Thyroid gland (tissue), 4 donors: ENCODE data around the gene PLA2G4D. TPM values are rescaled to one million over a fixed set of nuclear protein-coding genes. Genes with fewer than 3 reads are reported as not detected.
A peak's percentile ranks its signal among the peaks of the same experiment; 100 is the strongest.

Source experiments
- DNase-seq, 2 donors: peaks; one replicate each; pipeline ENCODE4 v3.0.0-alpha.2; 2019
- H3K27ac ChIP-seq, 3 donors: fragments of 200-600 bp; sonication (generic); 1 replicate in 2 of 3; 2 replicates in 1 of 3; pipeline ENCODE4 v1.5.1; 2016 to 2019; ENCODE audit warnings: mild to moderate bottlenecking in 1 of 3, moderate library complexity in 1 of 3
- H3K27me3 ChIP-seq: fragments of 200-600 bp; sonication (generic); one replicate; pipeline ENCODE4 v1.5.1; 2019
- H3K36me3 ChIP-seq, 2 donors: fragments of 200-600 bp; sonication (generic); one replicate each; pipeline ENCODE4 v1.5.1; 2016 to 2019
- H3K4me1 ChIP-seq, 2 donors: fragments of 200-600 bp; sonication (generic); one replicate each; pipeline ENCODE4 v1.5.1; 2017 to 2019
- H3K4me3 ChIP-seq, 3 donors: fragments of 200-600 bp; sonication (generic); replicated peaks in 1 of 3; 1 replicate in 2 of 3; 2 replicates in 1 of 3; pipeline ENCODE4 v1.5.1; 2016; ENCODE audit warnings: mild to moderate bottlenecking in 1 of 3
- H3K9me3 ChIP-seq: fragments of 200-600 bp; sonication (generic); one replicate; pipeline ENCODE4 v1.5.1; 2017
- POLR2A ChIP-seq, 2 donors: fragments of 450-650 bp; IDR thresholded peaks; one replicate each; pipeline ENCODE4 v1.6.1; 2017; ENCODE audit warnings: antibody characterized with exemption in 2 of 2, mild to moderate bottlenecking in 2 of 2, moderate library complexity in 1 of 2
- WGBS, 2 donors: methylation state at CpG; one replicate each; pipeline ENCODE4 v1.1.5; 2017; 5-methylcytosine and 5-hydroxymethylcytosine counted together
- intact Hi-C: fragments of 100-400 bp; cut with DNase I; formaldehyde crosslinking; loops from one replicate; pipeline ENCODE4 v1.15.1; 2023
- total RNA-seq, 4 donors: library from RNA; depleted of rRNA; stranded (reverse); fragments of >200 nt; gene quantifications; one replicate each; pipeline ENCODE4 v1.2.3, GENCODE V29; 2016
- TF ChIP-seq, protein P1 (sequence below), 6 experiments: fragments of 200-600 bp in 3 of 6; fragments of 450-650 bp in 3 of 6; sonication (generic) in 3 of 6; IDR thresholded peaks; one replicate each; pipeline ENCODE4 v1.5.1; 2016 to 2019; ENCODE audit warnings: antibody characterized with exemption in 6 of 6, mild to moderate bottlenecking in 2 of 6, inconsistent platforms in 1 of 6, moderate library complexity in 1 of 6

The PLA2G4D gene
- total RNA-seq, 4 donors from 2014 or later = not detected

DNA sequence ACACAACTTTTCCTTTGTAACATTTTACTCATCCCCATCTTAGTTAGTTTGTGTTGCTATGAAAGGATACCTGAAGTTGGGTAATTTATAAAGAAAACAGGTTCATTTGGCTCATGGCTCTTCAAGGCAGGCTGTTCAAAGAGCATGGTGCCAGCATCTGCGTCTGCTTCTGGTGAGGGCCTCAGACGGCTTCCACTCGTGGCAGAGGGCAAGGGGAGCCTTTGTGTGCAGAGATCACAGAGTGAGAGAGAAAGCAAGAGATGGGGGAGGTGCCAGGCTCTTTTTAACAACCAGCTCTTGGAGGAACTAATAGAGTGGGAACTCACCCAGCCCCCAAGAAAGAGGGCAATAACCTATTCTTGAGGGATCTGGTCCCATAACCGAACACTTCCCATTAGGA is 39.0 kb upstream of the PLA2G4D start:
- Histone ChIP-seq H3K27me3 (no peaks in the 10 kb centered on the region), H3K4me1 (peaks cover 0 to 7% of the 10 kb centered on the region in 2 donors), H3K36me3 (no peaks in the 10 kb centered on the region), H3K9me3 (no peaks in the 10 kb centered on the region), H3K27ac (no peak overlapping the region), H3K4me3 (no peak overlapping the region)
- intact Hi-C loops = loop anchor here (10.0 kb wide), 1 partner anchor 139 kb away; no protein-coding TSS in a partner anchor
- DNase-seq = no peak
- 89 to 90% methylated on average over 4 of the region's 4 CpGs for WGBS, 2 donors
- TF ChIP-seq POLR2A (IDR thresholded peaks at IDR 0.05) = no peak
- TF ChIP-seq, protein P1, sequence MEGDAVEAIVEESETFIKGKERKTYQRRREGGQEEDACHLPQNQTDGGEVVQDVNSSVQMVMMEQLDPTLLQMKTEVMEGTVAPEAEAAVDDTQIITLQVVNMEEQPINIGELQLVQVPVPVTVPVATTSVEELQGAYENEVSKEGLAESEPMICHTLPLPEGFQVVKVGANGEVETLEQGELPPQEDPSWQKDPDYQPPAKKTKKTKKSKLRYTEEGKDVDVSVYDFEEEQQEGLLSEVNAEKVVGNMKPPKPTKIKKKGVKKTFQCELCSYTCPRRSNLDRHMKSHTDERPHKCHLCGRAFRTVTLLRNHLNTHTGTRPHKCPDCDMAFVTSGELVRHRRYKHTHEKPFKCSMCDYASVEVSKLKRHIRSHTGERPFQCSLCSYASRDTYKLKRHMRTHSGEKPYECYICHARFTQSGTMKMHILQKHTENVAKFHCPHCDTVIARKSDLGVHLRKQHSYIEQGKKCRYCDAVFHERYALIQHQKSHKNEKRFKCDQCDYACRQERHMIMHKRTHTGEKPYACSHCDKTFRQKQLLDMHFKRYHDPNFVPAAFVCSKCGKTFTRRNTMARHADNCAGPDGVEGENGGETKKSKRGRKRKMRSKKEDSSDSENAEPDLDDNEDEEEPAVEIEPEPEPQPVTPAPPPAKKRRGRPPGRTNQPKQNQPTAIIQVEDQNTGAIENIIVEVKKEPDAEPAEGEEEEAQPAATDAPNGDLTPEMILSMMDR (IDR thresholded peaks at IDR 0.05) = no peak

DNA sequence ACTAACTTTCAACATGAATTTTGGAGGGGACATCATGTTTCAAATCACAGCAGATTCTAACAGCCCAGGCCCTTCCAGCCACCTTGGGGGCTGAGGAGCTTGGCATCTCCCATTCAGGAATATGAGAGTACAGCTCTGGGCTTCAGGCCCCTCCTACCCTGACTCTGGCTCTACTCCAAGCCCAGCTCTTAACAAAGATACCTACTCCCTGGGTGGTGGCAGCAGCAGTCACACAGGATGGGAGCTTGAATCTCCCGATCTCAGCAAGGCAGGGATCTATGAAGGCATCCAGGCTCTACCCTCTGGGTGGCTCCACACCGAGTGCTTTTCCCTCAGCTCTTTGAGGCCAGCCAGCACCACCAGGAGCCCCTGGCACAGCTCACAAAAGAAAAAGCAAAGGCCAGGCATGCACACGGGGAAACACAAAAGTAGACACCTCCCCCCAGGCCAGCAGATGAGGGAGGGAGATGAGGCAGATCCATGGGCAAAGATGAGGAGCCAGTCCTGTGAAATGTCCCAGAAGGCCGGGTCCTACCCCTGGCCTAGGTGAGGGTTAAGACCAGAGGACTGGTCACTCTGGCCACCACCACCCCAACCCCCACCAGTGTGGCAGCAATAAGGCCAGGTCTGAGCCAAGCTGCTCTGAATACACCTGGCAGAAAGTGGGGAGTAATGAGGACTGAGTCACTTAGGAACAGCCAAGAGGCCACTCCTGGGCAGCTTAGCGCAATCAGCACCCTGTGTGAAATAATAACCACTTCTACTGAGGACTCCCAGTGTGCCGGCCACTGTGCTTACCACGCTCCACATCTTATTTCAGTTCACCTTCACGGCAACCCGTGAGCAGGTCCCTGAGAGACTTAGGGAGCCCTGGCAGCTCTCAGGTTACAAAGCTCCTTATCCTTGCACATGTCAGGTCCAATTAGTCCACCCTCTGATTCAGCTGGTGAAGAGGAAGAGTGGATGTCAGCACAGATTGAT is 37.8 kb upstream of the PLA2G4D start:
- no peak overlapping the region for H3K4me3 ChIP-seq
- intact Hi-C loops = loop anchor here (10.0 kb wide), 1 partner anchor 137 kb away; no protein-coding TSS in a partner anchor
- H3K9me3 ChIP-seq = no peaks in the 10 kb centered on the region
- H3K27me3 ChIP-seq = no peaks in the 10 kb centered on the region
- no peak for TF ChIP-seq POLR2A (IDR thresholded peaks at IDR 0.05)
- TF ChIP-seq, protein P1 (IDR thresholded peaks at IDR 0.05) = no peak
- DNase-seq = peak; percentile 70 to 81
- WGBS, 2 donors = 35 to 55% methylated on average over 7 to 9 of the region's 9 CpGs
- peak overlapping the region in 1 of 3 donors; percentile 1 for H3K27ac ChIP-seq
- peaks cover 0 to 7% of the 10 kb centered on the region in 2 donors for H3K4me1 ChIP-seq
- H3K36me3 ChIP-seq = no peaks in the 10 kb centered on the region

DNA sequence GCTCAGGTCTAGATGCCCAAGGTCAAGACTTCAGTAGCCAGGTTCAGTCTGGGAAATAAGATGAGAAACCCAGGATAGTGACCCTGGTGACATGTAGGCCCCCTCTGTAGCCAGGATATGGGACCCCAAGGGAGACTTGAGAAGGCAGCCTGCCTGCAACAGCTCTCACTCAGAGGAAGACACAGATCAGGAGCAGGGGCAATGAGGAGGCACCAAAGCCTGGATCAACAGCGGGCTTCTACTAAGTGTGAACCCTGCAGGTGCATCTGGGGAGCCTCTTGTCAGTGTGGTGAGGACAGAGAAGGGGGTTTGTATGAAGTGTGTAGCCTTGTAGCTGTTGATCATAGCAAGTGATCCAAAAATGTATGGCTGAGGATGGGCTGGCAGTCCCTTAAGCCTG is 36.6 kb upstream of the PLA2G4D start:
- no peaks in the 10 kb centered on the region for H3K9me3 ChIP-seq
- no peak overlapping the region for H3K4me3 ChIP-seq
- peaks cover 0 to 7% of the 10 kb centered on the region in 2 donors for H3K4me1 ChIP-seq
- no peak for DNase-seq
- no peaks in the 10 kb centered on the region for H3K27me3 ChIP-seq
- H3K36me3 ChIP-seq = no peaks in the 10 kb centered on the region
- 90 to 100% methylated on average over 1 of the region's 1 CpG for WGBS, 2 donors
- intact Hi-C loops = loop anchor here (10.0 kb wide), 1 partner anchor 136 kb away; no protein-coding TSS in a partner anchor
- TF ChIP-seq, protein P1 (IDR thresholded peaks at IDR 0.05) = no peak
- no peak for TF ChIP-seq POLR2A (IDR thresholded peaks at IDR 0.05)
- H3K27ac ChIP-seq = no peak overlapping the region

DNA sequence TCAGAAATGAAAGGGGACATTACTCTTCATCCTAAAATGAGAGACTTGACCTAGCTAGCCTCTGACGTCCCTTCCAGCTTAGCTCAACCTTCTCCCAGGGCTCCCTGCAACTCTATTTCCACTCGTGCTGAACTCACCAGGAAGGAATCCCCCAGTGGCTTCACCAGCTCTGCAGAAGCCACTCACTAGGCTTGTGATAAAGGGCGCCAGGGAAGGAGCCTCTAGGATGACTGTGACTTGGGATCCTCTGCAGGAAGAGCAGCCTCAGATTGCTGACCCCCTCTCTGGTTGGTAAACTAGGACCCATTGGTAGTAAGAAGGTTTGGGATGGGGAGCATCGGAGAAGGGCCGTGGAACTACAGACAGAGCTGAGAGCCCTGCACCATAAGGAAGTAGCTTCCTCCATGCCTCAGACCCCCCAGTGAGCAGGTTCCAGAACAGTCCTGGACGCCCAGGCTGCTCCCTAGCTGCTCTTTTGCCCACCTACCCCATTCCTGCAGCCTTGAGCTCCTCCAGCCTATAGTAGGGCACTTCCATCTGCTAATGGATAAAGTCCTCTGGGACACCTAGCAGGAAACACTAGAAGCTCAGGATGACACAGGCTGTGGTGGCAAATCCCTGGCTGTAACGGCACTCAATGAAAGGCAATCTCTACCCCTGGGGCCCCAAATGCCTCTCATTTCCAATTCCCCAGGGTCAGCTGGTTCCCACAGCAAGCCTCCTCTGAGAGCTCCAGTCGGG is 36.1 kb upstream of the PLA2G4D start:
- H3K27me3 ChIP-seq = no peaks in the 10 kb centered on the region
- H3K4me3 ChIP-seq = no peak overlapping the region
- H3K36me3 ChIP-seq = no peaks in the 10 kb centered on the region
- intact Hi-C loops = loop anchor here (10.0 kb wide), 1 partner anchor 136 kb away; no protein-coding TSS in a partner anchor
- TF ChIP-seq, protein P1 (IDR thresholded peaks at IDR 0.05) = no peak
- TF ChIP-seq POLR2A (IDR thresholded peaks at IDR 0.05) = no peak
- no peak overlapping the region for H3K27ac ChIP-seq
- H3K4me1 ChIP-seq = peaks cover 0 to 7% of the 10 kb centered on the region in 2 donors
- no peaks in the 10 kb centered on the region for H3K9me3 ChIP-seq
- WGBS, 2 donors = 74 to 78% methylated on average over 7 to 8 of the region's 8 CpGs
- no peak for DNase-seq
